OCI-LY1 (cell line): ENCODE measurements around the gene PTPRM.
"Not testable (repeated sequence)": the region's sequence is repeated elsewhere in the genome, so short reads cannot be mapped to it uniquely, and the experiment has no call there.

Source experiments
- H2AFZ ChIP-seq: fragments of 200-600 bp; sonication (generic), shearing (Covaris generic); 2 replicates; pipeline ENCODE4 v1.6.0; 2014; ENCODE audit warnings: antibody characterized with exemption, mild to moderate bottlenecking, low read length
- H3F3A ChIP-seq: fragments of 200-600 bp; sonication (generic), shearing (Covaris generic); 2 replicates; pipeline ENCODE4 v1.6.0; 2014; ENCODE audit warnings: mild to moderate bottlenecking, antibody characterized with exemption, low read length, moderate library complexity; ENCODE audit not compliant: insufficient read depth
- H3K27ac ChIP-seq: fragments of 200-600 bp; sonication (generic); 2 replicates; pipeline ENCODE4 v1.5.1; 2014; ENCODE audit warnings: low read length, mixed run types, mild to moderate bottlenecking, low read depth; ENCODE audit not compliant: poor library complexity, severe bottlenecking
- H3K27me3 ChIP-seq: fragments of 200-600 bp; sonication (generic); 2 replicates; pipeline ENCODE4 v1.6.0; 2014; ENCODE audit warnings: antibody characterized with exemption, mild to moderate bottlenecking, low read length, moderate library complexity; ENCODE audit not compliant: insufficient read depth
- H3K36me3 ChIP-seq: fragments of 200-600 bp; sonication (generic); 2 replicates; pipeline ENCODE4 v1.6.1; 2014; ENCODE audit warnings: mild to moderate bottlenecking, antibody characterized with exemption, low read length, moderate library complexity, mixed read lengths; ENCODE audit not compliant: insufficient read depth
- H3K4me1 ChIP-seq: fragments of 200-600 bp; sonication (generic); 2 replicates; pipeline ENCODE4 v1.5.1; 2014; ENCODE audit warnings: mild to moderate bottlenecking, low read length, moderate library complexity; ENCODE audit not compliant: insufficient read depth, severe bottlenecking
- H3K4me2 ChIP-seq: fragments of 200-600 bp; sonication (generic), shearing (Covaris generic); 2 replicates; pipeline ENCODE4 v1.6.1; 2014; ENCODE audit warnings: low read length
- H3K4me3 ChIP-seq: fragments of 200-600 bp; sonication (generic); 2 replicates; pipeline ENCODE4 v1.5.1; 2014; ENCODE audit warnings: low read length, low read depth, mild to moderate bottlenecking, mixed read lengths; ENCODE audit not compliant: poor library complexity, severe bottlenecking
- H3K79me2 ChIP-seq: fragments of 200-600 bp; shearing (Covaris generic); 2 replicates; pipeline ENCODE4 v1.6.1; 2016; ENCODE audit warnings: mixed run types, low read length, mixed read lengths; ENCODE audit not compliant: insufficient read depth
- H3K9ac ChIP-seq: fragments of 200-600 bp; sonication (generic), shearing (Covaris generic); 2 replicates; pipeline ENCODE4 v1.6.1; 2014; ENCODE audit warnings: mild to moderate bottlenecking, low read length, mixed read lengths
- H3K9me2 ChIP-seq: fragments of 200-600 bp; sonication (generic), shearing (Covaris generic); 2 replicates; pipeline ENCODE4 v1.6.1; 2014; ENCODE audit warnings: low read depth, mild to moderate bottlenecking, low read length, mixed read lengths
- H3K9me3 ChIP-seq: fragments of 200-600 bp; shearing (Covaris generic); 2 replicates; pipeline ENCODE4 v1.6.1; 2014; ENCODE audit warnings: low read length, mixed read lengths
- H4K20me1 ChIP-seq: fragments of 200-600 bp; sonication (generic), shearing (Covaris generic); 2 replicates; pipeline ENCODE4 v1.6.0; 2016; ENCODE audit warnings: mild to moderate bottlenecking, low read length; ENCODE audit not compliant: insufficient read depth
- CTCF ChIP-seq: fragments of 200-600 bp; sonication (generic), shearing (Covaris generic); IDR thresholded peaks from 2 replicates; pipeline ENCODE4 v1.5.1; 2017; ENCODE audit warnings: mild to moderate bottlenecking, antibody characterized with exemption, low read length, moderate library complexity, mixed read lengths
- EZH2 ChIP-seq: fragments of 200-600 bp; sonication (generic), shearing (Covaris generic); IDR thresholded peaks from 2 replicates; pipeline ENCODE4 v1.8.0; 2017; ENCODE audit warnings: borderline replicate concordance, mixed run types, mild to moderate bottlenecking, antibody characterized with exemption, low read length, moderate library complexity, mixed read lengths

The PTPRM gene

GRCh38 chr18:7733642-7734041 is 166.5 kb downstream of the PTPRM start:
- no peak overlapping the region for H3K4me3 ChIP-seq
- no peaks in the 10 kb centered on the region for H3F3A ChIP-seq
- H4K20me1 ChIP-seq: no peaks in the 10 kb centered on the region
- TF ChIP-seq EZH2 (no peak), CTCF (no peak)
- no peaks in the 10 kb centered on the region for H3K36me3 ChIP-seq
- H3K27ac ChIP-seq: no peak overlapping the region
- no peaks in the 10 kb centered on the region for H3K27me3 ChIP-seq
- no peaks in the 10 kb centered on the region for H3K4me1 ChIP-seq
- no peaks in the 10 kb centered on the region for H3K79me2 ChIP-seq
- H3K9me3 ChIP-seq: no peaks in the 10 kb centered on the region
- H2AFZ ChIP-seq: no peak overlapping the region
- no peaks in the 10 kb centered on the region for H3K9me2 ChIP-seq
- no peak overlapping the region for H3K9ac ChIP-seq
- no peak overlapping the region for H3K4me2 ChIP-seq

- Histone ChIP-seq H3K4me3 (no peak overlapping the region), H3K4me2 (no peak overlapping the region), H3K79me2 (no peaks in the 10 kb centered on the region), H3K27ac (no peak overlapping the region), H3F3A (no peaks in the 10 kb centered on the region), H3K9me3 (no peaks in the 10 kb centered on the region), H4K20me1 (no peaks in the 10 kb centered on the region), H3K27me3 (no peaks in the 10 kb centered on the region), H3K9ac (no peak overlapping the region), H3K36me3 (no peaks in the 10 kb centered on the region), H3K4me1 (no peaks in the 10 kb centered on the region), H3K9me2 (no peaks in the 10 kb centered on the region), H2AFZ (no peak overlapping the region)
- TF ChIP-seq EZH2 (no peak), CTCF (peak; percentile 13; the same call in 1 of the 2 replicates)
Measured at GRCh38 chr18:7735196-7735595, 168.1 kb downstream of the PTPRM start.

GRCh38 chr18:7735626-7736175 is 168.6 kb downstream of the PTPRM start:
- no peaks in the 10 kb centered on the region for H3K9me3 ChIP-seq
- no peak overlapping the region for H3K4me2 ChIP-seq

GRCh38 chr18:7736526-7736925 is 169.4 kb downstream of the PTPRM start:
- not testable (repeated sequence) for H4K20me1 ChIP-seq, H3K36me3 ChIP-seq, H3K4me3 ChIP-seq, H2AFZ ChIP-seq, H3K4me2 ChIP-seq, H3K9me3 ChIP-seq, H3K27me3 ChIP-seq, H3K27ac ChIP-seq, H3K9me2 ChIP-seq, H3K79me2 ChIP-seq, H3F3A ChIP-seq, H3K4me1 ChIP-seq, H3K9ac ChIP-seq

More at GRCh38 chr18:7735626-7736175, 168.6 kb downstream of the PTPRM start:
- Histone ChIP-seq H3K4me1 (no peaks in the 10 kb centered on the region), H3K79me2 (no peaks in the 10 kb centered on the region), H3F3A (no peaks in the 10 kb centered on the region), H3K27me3 (no peaks in the 10 kb centered on the region), H2AFZ (no peak overlapping the region), H3K9me2 (no peaks in the 10 kb centered on the region), H4K20me1 (no peaks in the 10 kb centered on the region), H3K36me3 (no peaks in the 10 kb centered on the region), H3K27ac (no peak overlapping the region), H3K4me3 (no peak overlapping the region), H3K9ac (no peak overlapping the region)
- TF ChIP-seq CTCF (no peak), EZH2 (no peak)
